ENCODE results near the gene RRP12. TPM values are rescaled to one million over a fixed set of nuclear protein-coding genes. Genes with fewer than 3 reads are reported as not detected.
A peak's percentile ranks its signal among the peaks of the same experiment; 100 is the strongest.

RRP12 gene
- total and polyA plus RNA-seq, 4 experiments from 2014 or later = 6.3 to 20.0 (median 12.9) TPM

DNA sequence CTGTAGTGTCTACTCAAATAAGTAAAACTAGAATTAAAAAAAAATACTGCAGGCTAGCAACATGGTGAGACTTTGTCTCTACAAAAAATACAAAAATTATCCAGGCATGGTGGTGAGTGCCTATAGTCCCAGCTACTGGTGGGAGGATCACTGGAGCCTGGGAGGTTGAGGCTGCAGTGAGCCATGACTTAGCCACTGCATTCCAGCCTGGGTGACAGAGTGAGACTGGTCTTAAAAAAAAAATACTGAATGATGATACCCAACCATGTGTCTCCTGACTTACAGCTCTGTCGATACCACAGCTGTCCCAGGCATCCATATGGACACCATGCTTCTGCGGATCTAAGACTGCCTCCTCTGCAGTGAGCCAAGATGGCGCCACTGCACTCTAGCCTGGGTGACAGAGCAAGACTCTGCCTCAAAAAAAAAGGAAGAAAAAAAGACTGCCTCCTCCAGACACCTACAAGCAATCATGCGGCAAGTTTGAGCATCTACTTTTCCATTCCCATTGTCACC lies 90.0 kb downstream of the RRP12 start:
- ChIA-PET POLR2A (ENCODE audit: partially characterized antibody) (no interaction called here), CTCF (ENCODE audit: partially characterized antibody) (no interaction called here)
- H3K36me3 Mint-ChIP-seq = no peaks in the 10 kb centered on the region

DNA sequence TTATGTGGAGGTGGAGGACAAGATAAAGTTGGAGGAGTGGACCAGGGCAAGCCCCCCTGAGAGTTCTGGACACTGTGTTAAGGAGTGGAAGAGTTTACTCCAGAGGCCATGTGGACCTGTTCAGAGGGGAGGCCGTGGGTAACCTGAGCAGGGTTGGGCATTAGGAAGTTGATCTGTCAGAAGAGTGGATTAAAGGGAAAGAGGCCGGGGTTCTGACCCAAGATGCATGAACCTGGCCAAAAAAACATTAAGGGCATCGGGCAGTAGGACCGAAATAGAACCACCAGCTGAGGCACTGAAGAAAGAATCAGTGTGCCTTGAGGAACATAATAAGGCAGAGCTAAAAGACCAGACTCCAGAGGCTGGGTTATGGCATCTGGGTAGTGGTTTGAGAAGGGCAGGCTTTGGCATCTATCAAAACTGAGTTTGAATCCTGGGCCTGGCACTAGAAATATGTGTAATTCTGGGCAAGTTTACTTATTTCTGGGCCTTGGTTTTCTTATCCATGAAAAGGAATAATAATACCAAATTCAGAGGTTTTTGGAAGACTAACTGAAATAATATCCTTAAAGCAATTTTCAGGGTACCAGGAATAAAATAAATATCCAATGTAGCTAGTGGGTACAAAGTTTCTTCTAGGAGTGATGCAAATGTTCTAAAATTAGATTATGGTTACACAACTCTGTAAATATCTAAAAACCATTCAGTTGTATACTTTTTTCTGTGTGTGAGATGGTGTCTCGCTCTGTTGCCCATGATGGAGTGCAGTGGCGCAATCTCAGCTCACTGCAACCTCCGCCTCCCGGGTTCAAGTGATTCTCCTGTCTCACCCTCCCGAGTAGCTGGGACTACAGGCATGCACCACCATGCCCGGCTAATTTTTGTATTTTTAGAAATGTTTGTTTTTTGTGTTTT lies 93.0 kb downstream of the RRP12 start:
- H3K27ac ChIP-seq (ENCODE audit: low read depth, low read length) = no peak overlapping the region
- H3K9me3 ChIP-seq (ENCODE audit: control insufficient read depth in 1 of 2, low read length in 2 of 2) = no peaks in the 10 kb centered on the region
- Mint-ChIP-seq H3K4me3 (peak overlapping the region in 1 of 8 donors; percentile 35), H3K27me3 (no peaks in the 10 kb centered on the region), H3K4me1 (no peaks in the 10 kb centered on the region), H3K36me3 (no peaks in the 10 kb centered on the region), H3K9me3 (no peaks in the 10 kb centered on the region), H3K27ac (peak overlapping the region in 2 of 7 donors; percentile 8 to 20)
- H3K4me1 ChIP-seq (ENCODE audit: insufficient read depth, low read length) = no peaks in the 10 kb centered on the region
- no peak overlapping the region for H3K4me3 ChIP-seq (ENCODE audit: low read length in 2 of 2)
- CTCF ChIA-PET (ENCODE audit: partially characterized antibody) = interaction anchor here (3.0 kb wide), 1 partner anchor 30 kb away, joined by 9 read pairs; no protein-coding TSS in a partner anchor
- intact Hi-C loops (cut with micrococcal nuclease) = no loop called here
- H3K27me3 ChIP-seq (ENCODE audit: insufficient read depth, low read length) = no peaks in the 10 kb centered on the region
- H3K36me3 ChIP-seq (ENCODE audit: insufficient read depth, low read length) = no peaks in the 10 kb centered on the region
- POLR2A ChIA-PET (ENCODE audit: partially characterized antibody) = interaction anchor here (1.2 to 1.4 kb wide), 2 partner anchors 11 to 16 kb away, joined by 3 to 5 read pairs; partner anchors contain the start of gene FRAT1
- DNase-seq = no peak

More for the DNA sequence above, 90.0 kb downstream of the RRP12 start:
- DNase-seq = no peak
- no peak overlapping the region for H3K4me3 ChIP-seq (ENCODE audit: low read length in 2 of 2)
- no peaks in the 10 kb centered on the region for H3K9me3 ChIP-seq (ENCODE audit: control insufficient read depth in 1 of 2, low read length in 2 of 2)
- peaks cover 0 to 1% (median 0%) of the 10 kb centered on the region in 8 donors for H3K9me3 Mint-ChIP-seq
- no peaks in the 10 kb centered on the region for H3K4me1 Mint-ChIP-seq
- H3K4me1 ChIP-seq (ENCODE audit: insufficient read depth, low read length) = no peaks in the 10 kb centered on the region
- peak overlapping the region in 1 of 8 donors; percentile 41 for H3K4me3 Mint-ChIP-seq
- H3K36me3 ChIP-seq (ENCODE audit: insufficient read depth, low read length) = no peaks in the 10 kb centered on the region
- intact Hi-C loops (cut with micrococcal nuclease) = loop anchor here (10.0 kb wide), 1 partner anchor 476 kb away; the partner anchor contains the start of gene LCOR
- no peak overlapping the region for H3K27ac ChIP-seq (ENCODE audit: low read depth, low read length)
- H3K27me3 ChIP-seq (ENCODE audit: insufficient read depth, low read length) = no peaks in the 10 kb centered on the region
- H3K27ac Mint-ChIP-seq = no peak overlapping the region
- H3K27me3 Mint-ChIP-seq = no peaks in the 10 kb centered on the region

DNA sequence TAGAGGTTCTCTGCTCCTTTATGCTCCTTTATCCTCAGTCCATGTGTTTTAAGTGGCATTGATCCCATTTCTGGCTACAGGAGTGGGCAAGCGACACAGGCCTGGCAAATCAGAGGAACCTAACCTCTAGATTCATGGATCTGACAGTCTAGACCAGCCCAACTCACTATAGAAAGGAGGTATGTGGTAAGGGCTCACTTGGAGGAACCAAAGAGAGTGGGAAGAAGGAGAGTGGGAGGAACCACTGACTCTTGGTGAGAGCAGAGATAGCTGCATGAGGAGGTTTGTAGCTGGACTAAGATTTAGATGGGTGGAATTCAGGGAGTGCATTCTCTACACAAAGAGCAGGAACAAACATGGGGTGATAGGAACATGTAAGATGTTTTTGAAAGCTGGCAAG lies 93.7 kb downstream of the RRP12 start:
- H3K4me3 ChIP-seq (ENCODE audit: low read length in 2 of 2) = no peak overlapping the region
- no peaks in the 10 kb centered on the region for H3K36me3 ChIP-seq (ENCODE audit: insufficient read depth, low read length)
- H3K9me3 ChIP-seq (ENCODE audit: control insufficient read depth in 1 of 2, low read length in 2 of 2) = no peaks in the 10 kb centered on the region
- no peak overlapping the region for H3K27ac ChIP-seq (ENCODE audit: low read depth, low read length)
- intact Hi-C loops (cut with micrococcal nuclease) = no loop called here
- H3K27me3 Mint-ChIP-seq = no peaks in the 10 kb centered on the region
- no peak for DNase-seq
- H3K9me3 Mint-ChIP-seq = no peaks in the 10 kb centered on the region
- ChIA-PET POLR2A (ENCODE audit: partially characterized antibody) (interaction anchor here (1.4 kb wide), 1 partner anchor 15 kb away, joined by 3 read pairs; no protein-coding TSS in a partner anchor), CTCF (ENCODE audit: partially characterized antibody) (interaction anchor here (3.0 kb wide), 1 partner anchor 29 kb away, joined by 9 read pairs; no protein-coding TSS in a partner anchor)
- H3K4me1 Mint-ChIP-seq = no peaks in the 10 kb centered on the region
- no peaks in the 10 kb centered on the region for H3K27me3 ChIP-seq (ENCODE audit: insufficient read depth, low read length)
- no peaks in the 10 kb centered on the region for H3K4me1 ChIP-seq (ENCODE audit: insufficient read depth, low read length)
- peak overlapping the region in 1 of 8 donors; percentile 35 for H3K4me3 Mint-ChIP-seq
- H3K27ac Mint-ChIP-seq = no peak overlapping the region
- H3K36me3 Mint-ChIP-seq = no peaks in the 10 kb centered on the region

Other genes with a start within 250 kb of the RRP12 start
- under 1 TPM; 0.28 to 0.32 TPM for gene SLIT1, start 215.4 kb downstream of the RRP12 start, total RNA-seq
- gene SLIT1, start 215.4 kb downstream of the RRP12 start, polyA plus RNA-seq = under 1 TPM in 1 of 2 donors, not detected in 1; 0.05 TPM
- 10 to 100 TPM; 17.0 to 19.3 TPM for gene ARHGAP19, start 108.7 kb downstream of the RRP12 start, total RNA-seq
- gene ARHGAP19, start 108.7 kb downstream of the RRP12 start, polyA plus RNA-seq = 1 to 10 TPM; 6.8 to 9.4 TPM
- gene FRAT1, start 82.1 kb downstream of the RRP12 start, total RNA-seq = 10 to 100 TPM; 20.2 to 21.8 TPM
- gene FRAT1, start 82.1 kb downstream of the RRP12 start, polyA plus RNA-seq = 10 to 100 TPM in 1 of 2 donors, 1 to 10 TPM in 1; 9.0 to 12.5 TPM
- 10 to 100 TPM; 28.7 to 30.4 TPM for gene FRAT2, start 66.6 kb downstream of the RRP12 start, total RNA-seq
- gene FRAT2, start 66.6 kb downstream of the RRP12 start, polyA plus RNA-seq = 10 to 100 TPM; 13.1 to 15.6 TPM
- gene PGAM1, start 24.9 kb upstream of the RRP12 start, total RNA-seq = 100 to 1,000 TPM in 1 of 2 experiments, 10 to 100 TPM in 1; 95.7 to 102 TPM
- 100 to 1,000 TPM; 300 to 371 TPM for gene PGAM1, start 24.9 kb upstream of the RRP12 start, polyA plus RNA-seq
- gene EXOSC1, start 44.7 kb upstream of the RRP12 start, total RNA-seq = 10 to 100 TPM; 60.6 to 62.7 TPM
- 10 to 100 TPM; 93.3 to 93.7 TPM for gene EXOSC1, start 44.7 kb upstream of the RRP12 start, polyA plus RNA-seq
- 10 to 100 TPM; 29.6 to 29.7 TPM for gene ZDHHC16, start 44.8 kb upstream of the RRP12 start, total RNA-seq
- gene ZDHHC16, start 44.8 kb upstream of the RRP12 start, polyA plus RNA-seq = 10 to 100 TPM; 33.9 to 52.1 TPM
- gene MMS19, start 97.1 kb upstream of the RRP12 start, total RNA-seq = 100 to 1,000 TPM; 109 to 111 TPM
- 10 to 100 TPM; 35.9 to 43.1 TPM for gene MMS19, start 97.1 kb upstream of the RRP12 start, polyA plus RNA-seq
- 1 to 10 TPM; 1.9 TPM for gene UBTD1, start 97.6 kb upstream of the RRP12 start, total RNA-seq
- 1 to 10 TPM; 1.3 to 1.7 TPM for gene UBTD1, start 97.6 kb upstream of the RRP12 start, polyA plus RNA-seq
- not detected for gene ANKRD2, start 171.4 kb upstream of the RRP12 start, total RNA-seq
- not detected for gene ANKRD2, start 171.4 kb upstream of the RRP12 start, polyA plus RNA-seq
- gene HOGA1, start 183.0 kb upstream of the RRP12 start, total RNA-seq = not detected
- gene HOGA1, start 183.0 kb upstream of the RRP12 start, polyA plus RNA-seq = not detected
- gene C10orf62, start 188.4 kb upstream of the RRP12 start, total RNA-seq = not detected
- not detected for gene C10orf62, start 188.4 kb upstream of the RRP12 start, polyA plus RNA-seq
- 1 to 10 TPM; 2.1 to 3.0 TPM for gene MORN4, start 232.2 kb upstream of the RRP12 start, total RNA-seq
- 1 to 10 TPM in 1 of 2 donors, under 1 TPM in 1; 0.94 to 1.1 TPM for gene MORN4, start 232.2 kb upstream of the RRP12 start, polyA plus RNA-seq
- 1 to 10 TPM; 9.8 to 9.9 TPM for gene PI4K2A, start 239.3 kb upstream of the RRP12 start, total RNA-seq
- 1 to 10 TPM; 8.5 TPM for gene PI4K2A, start 239.3 kb upstream of the RRP12 start, polyA plus RNA-seq

Data from CD4-positive, alpha-beta memory T cell (primary cell).